Spinal cord (tissue), 10 donors: ENCODE results near the gene ESRRB. TPM values are rescaled to one million over a fixed set of nuclear protein-coding genes. Genes with fewer than 3 reads are reported as not detected.

Experiments
- DNase-seq, 6 donors: peaks; one replicate each; pipeline versions ENCODE4 v3.0.0 to v3.0.0-alpha.2; 2013 to 2015; ENCODE audit warnings: low spot score in 6 of 6, low read depth in 4 of 6
- H3K27ac ChIP-seq: one replicate; pipeline ENCODE4 v1.5.1; 2013; ENCODE audit warnings: low read depth, low read length, control low read depth
- H3K27me3 ChIP-seq: one replicate; pipeline ENCODE4 v1.6.1; 2013; ENCODE audit warnings: low read length; ENCODE audit not compliant: control insufficient read depth, insufficient read depth
- H3K36me3 ChIP-seq: one replicate; pipeline ENCODE4 v1.6.1; 2013; ENCODE audit warnings: low read length; ENCODE audit not compliant: control insufficient read depth, insufficient read depth
- H3K4me1 ChIP-seq: one replicate; pipeline ENCODE4 v1.6.1; 2013; ENCODE audit warnings: low read length; ENCODE audit not compliant: control insufficient read depth, insufficient read depth
- H3K4me3 ChIP-seq: one replicate; pipeline ENCODE4 v1.5.1; 2013; ENCODE audit warnings: low read depth, low read length, control low read depth
- H3K9me3 ChIP-seq: one replicate; pipeline ENCODE4 v1.6.1; 2013; ENCODE audit warnings: low read length; ENCODE audit not compliant: control insufficient read depth, insufficient read depth
- WGBS: methylation state at CpG from one replicate; pipeline ENCODE4 v1.1.5; 2013; ENCODE audit warnings: missing lambda C conversion rate; ENCODE audit not compliant: insufficient coverage; 5-methylcytosine and 5-hydroxymethylcytosine counted together
- polyA plus RNA-seq, 2 donors: library from polyadenylated mRNA; unstranded; fragments of 120-200 nt; gene quantifications; one replicate each; pipeline ENCODE4 v1.2.1, GENCODE V29; 2013; ENCODE audit not compliant: insufficient read length in 2 of 2
- total RNA-seq, 2 donors: library from RNA; depleted of rRNA in 1 of 2; stranded (reverse); fragments of 120-200 nt in 1 of 2; fragments of >200 nt in 1 of 2; gene quantifications; one replicate each; pipeline versions ENCODE4 v1.2.3 to v1.2.4, GENCODE V29; 2013 to 2014
- donor health status: healthy.

Gene ESRRB
- total and polyA plus RNA-seq, 4 donors, result 0.99 to 5.6 (median 3.5) TPM

DNA sequence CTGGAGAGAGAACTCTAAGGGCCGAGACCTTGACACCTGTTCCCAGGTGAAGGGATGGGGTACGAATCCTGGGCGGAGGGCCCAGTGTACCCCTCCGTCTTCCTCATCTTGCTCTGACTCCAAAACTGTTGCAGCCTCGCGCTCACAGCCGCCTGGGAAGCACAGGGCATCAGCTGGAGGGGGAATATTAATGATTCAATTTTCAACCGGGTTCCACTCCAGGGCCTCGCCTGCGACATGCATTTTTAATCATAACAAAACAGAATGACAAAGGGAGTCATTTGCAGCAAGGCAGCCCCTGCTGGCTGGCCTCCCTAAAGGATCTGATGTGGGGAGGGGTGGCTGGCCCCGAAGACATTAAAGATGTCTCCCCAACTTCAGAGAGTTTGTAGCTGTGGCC lies 41.6 kb upstream of the ESRRB start:
- Histone ChIP-seq H3K4me3 (no peak overlapping the region), H3K36me3 (no peaks in the 10 kb centered on the region), H3K27me3 (peaks cover 11% of the 10 kb centered on the region), H3K4me1 (peaks cover 16% of the 10 kb centered on the region), H3K27ac (no peak overlapping the region), H3K9me3 (no peaks in the 10 kb centered on the region)
- DNase-seq, result peak in 1 of 6 donors; percentile 56
- WGBS, result 71% methylated on average over 5 of the region's 11 CpGs

DNA sequence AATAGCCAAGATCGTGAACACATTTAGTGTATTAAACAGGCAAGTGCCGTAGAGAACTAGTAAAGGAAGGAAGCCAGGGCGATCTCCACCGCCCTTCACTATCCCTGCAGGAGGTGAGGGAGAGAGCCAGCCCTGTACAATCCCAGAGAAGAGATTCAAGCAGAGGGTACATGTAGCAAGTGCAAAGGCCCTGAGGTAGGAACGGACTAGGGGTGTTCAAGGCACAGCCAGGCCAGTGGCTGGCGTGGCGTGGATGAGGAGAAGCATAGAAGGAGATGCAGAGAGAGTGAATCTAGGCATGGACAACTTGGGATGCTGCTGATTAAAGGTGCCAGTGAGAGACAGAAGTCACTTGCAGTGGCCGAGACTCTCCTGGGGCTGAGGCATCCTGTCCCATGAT lies 39.1 kb upstream of the ESRRB start:
- H3K27ac ChIP-seq, result no peak overlapping the region
- no peak for DNase-seq
- 86% methylated on average over 6 of the region's 8 CpGs for WGBS
- no peaks in the 10 kb centered on the region for H3K36me3 ChIP-seq
- H3K27me3 ChIP-seq, result peaks cover 4% of the 10 kb centered on the region
- H3K9me3 ChIP-seq, result no peaks in the 10 kb centered on the region
- peaks cover 8% of the 10 kb centered on the region for H3K4me1 ChIP-seq
- no peak overlapping the region for H3K4me3 ChIP-seq

DNA sequence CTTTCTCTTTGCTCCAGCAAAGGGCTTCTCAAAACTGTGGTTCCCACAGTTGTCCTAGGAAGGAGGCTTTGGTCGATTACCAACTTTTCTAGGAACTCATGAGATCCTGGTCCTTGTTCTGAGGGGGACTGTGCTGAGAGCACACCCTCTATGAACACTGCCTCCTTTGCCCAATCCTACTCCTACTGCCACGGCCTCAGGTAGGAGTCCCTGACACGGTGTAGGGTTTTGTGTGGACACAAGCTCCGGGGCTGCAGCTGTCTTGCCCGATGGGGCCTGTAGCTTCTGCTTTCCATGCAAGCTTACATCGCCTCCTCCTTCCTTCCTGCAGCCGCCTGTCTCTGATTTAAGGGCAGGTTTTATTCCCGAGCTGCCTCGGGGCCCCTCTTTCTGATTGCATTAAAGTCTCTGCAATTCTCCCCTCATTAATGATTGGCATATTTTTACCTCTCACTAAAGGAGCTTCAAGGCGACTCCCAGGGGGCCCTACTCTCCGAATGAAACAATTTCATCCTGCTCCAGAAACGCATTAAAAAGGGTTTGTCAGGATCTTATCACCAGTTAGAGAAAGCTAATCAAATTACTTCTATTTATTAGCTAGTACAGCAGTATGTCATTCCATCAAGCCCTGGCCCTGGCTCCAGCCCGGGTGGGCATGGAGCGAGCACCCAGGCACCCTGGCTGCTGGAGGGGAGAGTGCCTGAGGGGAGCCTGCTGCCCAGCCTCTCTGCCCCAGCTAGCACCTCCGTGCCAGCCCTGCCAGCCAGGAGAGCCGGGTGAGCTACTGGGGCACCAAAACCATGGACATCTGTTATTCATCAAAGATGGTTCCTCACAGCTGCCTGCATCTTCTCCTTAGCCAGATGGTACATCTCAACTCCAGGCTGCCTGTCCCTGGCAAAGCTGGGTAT lies 38.0 kb upstream of the ESRRB start:
- no peaks in the 10 kb centered on the region for H3K36me3 ChIP-seq
- peaks cover 8% of the 10 kb centered on the region for H3K4me1 ChIP-seq
- WGBS, result 47% methylated on average over 11 of the region's 16 CpGs
- peak in 1 of 6 donors; percentile 85 for DNase-seq
- no peaks in the 10 kb centered on the region for H3K9me3 ChIP-seq
- no peak overlapping the region for H3K27ac ChIP-seq
- peak overlapping the region; percentile 7 for H3K4me3 ChIP-seq
- H3K27me3 ChIP-seq, result peaks cover 7% of the 10 kb centered on the region

DNA sequence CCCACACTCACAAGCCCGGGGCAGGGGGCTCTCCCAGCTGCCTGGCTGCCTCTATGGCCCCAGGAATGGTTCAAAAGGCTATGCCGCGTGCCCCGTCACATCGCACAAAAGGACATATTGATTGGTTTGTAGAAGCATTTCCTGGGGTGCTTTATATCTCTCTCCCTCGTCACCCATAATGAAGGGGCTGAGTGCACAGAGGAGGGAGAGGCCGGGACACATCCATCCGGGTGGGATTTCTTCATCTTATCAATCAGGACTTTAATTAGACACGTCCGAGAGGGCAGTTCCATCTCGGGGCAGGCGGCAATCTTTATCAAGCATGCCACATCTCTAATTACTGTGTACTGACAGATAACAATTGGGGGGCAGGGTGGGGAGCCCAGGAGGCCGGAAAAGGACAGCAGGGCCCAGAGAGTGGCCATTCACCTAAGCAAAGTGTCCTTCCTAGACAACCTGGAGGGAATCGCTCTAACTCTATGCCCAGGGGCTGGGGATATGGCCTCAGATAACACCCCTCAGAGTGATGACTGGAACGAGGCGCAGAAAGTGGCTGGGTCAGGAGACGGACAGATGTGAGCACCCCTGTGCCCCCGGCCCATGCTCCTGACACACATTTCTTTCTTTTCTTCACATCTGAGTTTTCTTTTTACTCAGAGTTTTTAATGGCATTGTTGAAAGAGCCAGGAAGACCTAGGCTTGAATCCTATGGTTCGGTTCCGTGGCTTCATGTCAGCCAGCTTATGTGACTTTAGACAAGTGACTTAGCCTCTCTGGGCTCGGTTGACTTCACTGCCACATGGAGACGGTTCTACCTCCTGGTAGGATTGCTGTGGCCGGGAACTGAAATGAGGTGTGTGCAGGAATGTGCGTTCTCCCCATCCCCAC lies 36.0 kb upstream of the ESRRB start:
- no peak for DNase-seq
- H3K9me3 ChIP-seq, result no peaks in the 10 kb centered on the region
- no peak overlapping the region for H3K4me3 ChIP-seq
- H3K27ac ChIP-seq, result no peak overlapping the region
- WGBS, result 71% methylated on average over 5 of the region's 24 CpGs
- H3K4me1 ChIP-seq, result peaks cover 8% of the 10 kb centered on the region
- no peaks in the 10 kb centered on the region for H3K36me3 ChIP-seq
- peaks cover 7% of the 10 kb centered on the region for H3K27me3 ChIP-seq

DNA sequence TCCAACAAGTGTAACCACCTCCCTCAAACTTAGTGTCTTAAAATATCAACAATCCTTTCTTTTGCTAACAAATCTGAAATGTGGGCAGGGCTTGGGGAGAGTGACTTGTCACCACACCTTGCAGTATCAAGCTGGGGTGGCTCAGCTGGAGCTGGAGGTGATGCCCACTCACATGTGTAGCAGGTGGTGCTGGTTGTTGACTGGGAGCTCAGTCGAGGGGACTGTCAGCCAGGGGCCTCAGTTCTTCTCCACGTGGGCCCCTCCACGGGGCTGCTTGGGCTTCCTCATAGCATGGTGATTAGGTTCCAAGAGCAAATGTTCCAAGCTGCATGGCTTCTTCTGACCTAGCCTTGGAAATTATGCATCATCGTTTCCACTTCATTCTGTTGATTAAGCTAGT lies 32.6 kb upstream of the ESRRB start:
- Histone ChIP-seq H3K4me1 (peaks cover 8% of the 10 kb centered on the region), H3K27me3 (peaks cover 7% of the 10 kb centered on the region), H3K36me3 (no peaks in the 10 kb centered on the region), H3K4me3 (no peak overlapping the region), H3K27ac (no peak overlapping the region), H3K9me3 (no peaks in the 10 kb centered on the region)
- DNase-seq, result no peak
- WGBS, result 93% methylated on average over 4 of the region's 4 CpGs

DNA sequence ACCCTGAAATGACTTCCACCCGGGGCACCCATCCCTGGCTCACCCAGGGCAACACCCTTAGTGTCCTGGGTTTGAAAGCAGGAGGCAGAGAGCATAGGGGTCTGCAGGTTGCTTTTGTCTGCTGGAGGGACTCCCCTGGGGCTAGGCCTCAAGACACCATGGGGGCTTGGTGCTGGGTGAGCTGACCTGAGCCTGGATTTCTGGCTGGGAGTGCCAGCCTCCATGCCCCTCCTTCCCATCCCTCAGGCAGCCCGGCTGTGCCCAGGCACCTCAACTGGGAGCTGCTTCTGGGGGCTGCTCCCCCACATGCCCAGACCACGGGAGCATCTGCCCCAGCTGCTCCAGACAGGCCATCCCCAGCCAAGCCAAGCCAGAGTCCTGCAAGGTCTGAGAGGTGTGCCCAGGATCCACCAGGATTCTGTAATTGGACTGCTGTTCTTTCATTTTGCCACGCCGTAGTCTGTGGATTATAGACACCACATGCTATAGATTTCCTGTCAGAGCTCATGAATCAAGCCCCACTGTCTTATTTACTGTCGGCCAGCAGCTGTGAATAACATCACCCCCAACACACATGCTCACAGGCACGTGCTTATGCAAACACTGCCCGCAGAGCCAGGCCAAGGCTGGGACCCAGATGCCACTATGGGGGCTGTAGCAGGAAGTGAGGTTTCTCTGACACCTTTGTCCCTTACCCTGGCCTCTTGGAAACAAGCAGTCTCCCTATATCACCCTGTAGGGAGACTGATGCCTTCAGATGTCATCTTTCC lies 29.4 kb upstream of the ESRRB start:
- Histone ChIP-seq H3K4me1 (peaks cover 13% of the 10 kb centered on the region), H3K9me3 (no peaks in the 10 kb centered on the region), H3K27ac (no peak overlapping the region), H3K4me3 (no peak overlapping the region), H3K36me3 (no peaks in the 10 kb centered on the region), H3K27me3 (peaks cover 14% of the 10 kb centered on the region)
- WGBS, result 42% methylated on average over 6 of the region's 8 CpGs
- peak in 2 of 6 donors; percentile 32 to 57 for DNase-seq

DNA sequence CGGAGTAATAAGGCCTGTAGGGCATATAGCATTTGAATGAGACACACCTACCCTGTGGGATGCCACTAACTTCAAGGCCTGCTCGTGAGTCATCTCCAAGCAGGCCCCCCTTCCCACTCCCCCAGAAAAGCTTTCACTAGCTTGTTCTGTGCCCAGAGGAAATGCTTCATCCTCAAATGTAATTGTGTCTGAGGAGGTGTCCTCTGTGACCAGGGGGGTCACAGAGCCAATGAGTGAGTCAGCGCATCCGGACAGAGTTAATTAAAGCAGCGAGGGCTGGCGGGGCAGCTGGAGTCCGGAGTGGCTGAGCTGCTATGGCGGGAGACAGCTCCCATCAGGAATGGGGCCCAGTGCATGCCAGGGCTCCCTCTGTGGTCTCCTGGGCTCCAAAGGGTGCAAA lies 27.0 kb upstream of the ESRRB start:
- Histone ChIP-seq H3K27me3 (peaks cover 17% of the 10 kb centered on the region), H3K9me3 (no peaks in the 10 kb centered on the region), H3K27ac (no peak overlapping the region), H3K36me3 (no peaks in the 10 kb centered on the region), H3K4me3 (no peak overlapping the region), H3K4me1 (peaks cover 22% of the 10 kb centered on the region)
- DNase-seq, result peak in 2 of 6 donors; percentile 30 to 68
- WGBS, result 14% methylated on average over 6 of the region's 8 CpGs

DNA sequence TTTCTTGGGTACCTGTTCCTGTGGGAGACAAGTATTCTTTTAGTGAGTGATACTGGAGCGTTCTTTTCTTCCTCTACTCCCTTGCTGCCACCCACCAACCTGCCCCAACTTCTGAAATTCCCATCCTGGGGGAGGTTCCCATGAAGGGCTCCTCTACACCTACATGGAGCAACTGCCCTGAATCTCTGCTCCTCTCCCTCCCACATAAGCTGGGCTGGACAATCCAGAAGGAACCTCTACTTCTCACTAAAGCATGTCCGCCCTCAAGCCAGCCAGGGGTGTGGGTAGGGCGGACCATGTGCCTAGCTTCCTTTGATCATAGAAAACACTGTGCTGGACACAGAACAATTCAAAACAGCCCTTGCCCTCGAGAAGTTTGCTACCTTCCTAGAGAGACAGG lies 25.9 kb upstream of the ESRRB start:
- Histone ChIP-seq H3K36me3 (no peaks in the 10 kb centered on the region), H3K9me3 (no peaks in the 10 kb centered on the region), H3K4me1 (peaks cover 22% of the 10 kb centered on the region), H3K4me3 (no peak overlapping the region), H3K27me3 (peaks cover 19% of the 10 kb centered on the region), H3K27ac (no peak overlapping the region)
- no peak for DNase-seq
- WGBS, result 65% methylated on average over 2 of the region's 4 CpGs

DNA sequence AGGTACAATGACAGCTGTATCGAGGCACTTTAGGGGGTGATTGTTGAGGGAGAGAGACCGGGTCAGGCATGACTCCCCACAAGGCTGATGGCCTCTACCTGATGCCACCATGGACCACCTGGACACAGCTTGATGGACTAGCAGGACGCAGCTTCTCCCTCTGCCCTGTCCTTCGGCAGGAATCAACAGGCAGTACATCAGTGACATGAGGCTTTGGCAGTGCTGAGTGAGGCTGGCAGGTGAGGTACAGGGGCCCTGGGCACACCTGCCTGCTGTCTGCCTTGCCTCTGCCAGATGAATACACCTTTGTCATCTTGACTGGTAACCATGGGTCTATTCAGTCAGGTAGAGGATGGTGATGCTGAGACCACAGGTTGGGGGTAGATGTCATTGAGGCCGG lies 25.3 kb upstream of the ESRRB start:
- DNase-seq, result no peak
- 97% methylated on average over 5 of the region's 5 CpGs for WGBS
- peaks cover 19% of the 10 kb centered on the region for H3K27me3 ChIP-seq

More for the DNA sequence above, 25.3 kb upstream of the ESRRB start:
- no peaks in the 10 kb centered on the region for H3K9me3 ChIP-seq
- H3K27ac ChIP-seq, result no peak overlapping the region
- H3K4me3 ChIP-seq, result no peak overlapping the region
- no peaks in the 10 kb centered on the region for H3K36me3 ChIP-seq
- peaks cover 22% of the 10 kb centered on the region for H3K4me1 ChIP-seq
